CD4-positive, alpha-beta T cell treated with Interleukin-4 for 4 hours (primary cell): ENCODE results near the gene SUPT4H1.
A peak's percentile ranks its signal among the peaks of the same experiment; 100 is the strongest.

Experiments
- DNase-seq: peaks from one replicate; pipeline ENCODE4 v3.0.0-alpha.2; 2020

Gene SUPT4H1

DNA sequence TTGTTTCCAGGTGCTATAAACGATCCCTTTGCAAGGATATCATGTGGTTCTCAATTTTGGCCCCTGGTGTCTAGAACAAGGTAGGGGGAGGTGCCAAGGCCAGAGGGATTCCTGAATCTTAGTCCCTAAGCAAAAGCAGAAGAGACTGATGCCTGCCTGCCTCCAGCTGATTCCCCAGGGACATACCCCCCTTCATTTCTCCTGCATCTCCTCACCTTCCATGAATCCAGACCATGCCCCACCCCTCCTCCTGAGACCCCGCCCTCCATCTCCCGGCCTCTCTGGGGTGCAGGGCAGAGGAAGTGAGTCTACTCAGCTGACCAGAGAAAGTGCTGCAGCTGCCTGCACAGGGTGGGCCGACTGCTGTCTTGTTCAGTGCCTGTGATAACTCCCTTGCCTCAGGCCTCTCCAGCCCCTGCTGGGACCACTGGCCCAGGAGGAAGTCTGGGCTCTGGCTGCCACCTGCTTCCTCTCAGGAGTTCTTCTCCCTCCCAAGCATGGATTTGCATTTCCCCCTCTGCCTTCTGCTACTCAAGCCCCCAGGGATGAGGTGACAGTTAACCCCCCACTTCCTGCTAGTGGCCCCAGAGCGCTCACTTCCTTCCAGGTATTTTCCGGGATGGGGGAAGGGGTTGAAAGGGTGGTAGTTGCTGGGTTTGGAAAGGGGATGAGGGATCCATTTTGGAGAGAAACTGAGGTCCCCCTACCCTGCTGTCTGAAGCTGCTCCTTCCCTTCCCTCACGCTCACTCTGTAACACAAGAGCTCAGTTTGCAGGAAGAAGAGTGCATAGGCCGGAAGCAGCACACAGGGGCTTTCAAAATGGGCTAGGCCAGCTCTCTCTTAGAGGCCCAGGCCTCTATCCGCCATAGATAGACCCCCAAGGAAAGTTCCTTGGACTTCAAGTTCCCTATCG lies 12.9 kb downstream of the SUPT4H1 start:
- DNase-seq, result no peak

- DNase-seq, result no peak
Measured at GRCh38 chr17:58338454-58338840, 13.6 kb downstream of the SUPT4H1 start.

GRCh38 chr17:58337600-58338453 lies 14.2 kb downstream of the SUPT4H1 start:
- DNase-seq, result peak; percentile 95

DNA sequence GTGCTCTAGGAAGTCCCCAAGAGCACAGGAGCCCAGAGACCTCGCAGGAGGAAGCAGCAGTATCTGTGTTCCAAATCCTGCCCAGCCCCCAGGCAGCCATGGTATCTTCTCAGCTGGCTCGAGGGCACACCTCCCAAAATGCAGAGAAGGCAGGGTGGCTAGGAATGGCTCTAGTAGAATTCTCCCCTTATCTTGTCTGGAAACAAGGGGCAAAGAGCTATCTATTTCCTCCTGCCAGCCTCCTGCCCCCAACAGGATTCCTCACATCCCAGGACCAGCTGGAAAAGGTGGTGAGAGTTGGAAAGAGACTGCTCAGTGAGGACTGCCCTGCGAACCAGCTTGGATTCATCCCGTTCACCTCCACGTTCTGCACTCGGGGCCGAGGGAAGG lies 14.8 kb downstream of the SUPT4H1 start:
- peak; percentile 67 for DNase-seq

DNA sequence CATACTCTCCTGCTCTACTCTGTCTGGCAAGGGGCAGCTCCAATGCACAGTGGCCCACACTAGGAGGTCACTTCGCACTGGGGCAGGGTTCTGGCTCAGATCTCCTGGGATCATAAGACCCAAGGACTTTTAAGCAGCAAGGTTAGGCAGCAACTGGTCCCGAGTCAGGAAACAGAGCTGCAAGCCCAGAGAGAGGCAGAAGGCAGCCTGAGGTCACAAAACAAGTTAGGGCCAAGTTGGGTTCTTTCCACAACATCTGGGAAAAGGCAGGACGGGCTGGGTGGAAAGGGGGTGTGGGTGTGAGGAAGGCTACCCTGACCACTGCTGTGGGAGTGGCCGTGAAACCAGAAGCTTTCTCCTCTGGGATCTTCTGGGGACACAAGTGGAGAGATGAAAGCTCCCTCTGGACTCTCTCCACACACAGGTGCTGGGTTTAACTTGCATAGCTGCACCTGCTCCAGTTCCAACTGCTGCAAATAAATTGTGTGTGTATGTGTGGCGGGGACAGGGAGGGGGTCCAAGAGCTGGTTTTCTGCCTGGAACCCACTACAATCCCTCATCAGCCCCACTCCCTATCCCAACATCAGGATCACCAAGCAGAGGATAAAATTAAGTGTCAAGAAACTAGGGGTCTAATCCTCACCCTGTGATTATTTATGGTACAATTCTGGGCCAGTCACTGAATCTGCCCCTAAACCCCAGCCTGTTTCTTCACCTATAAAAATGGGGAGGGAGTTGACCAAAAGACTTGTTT lies 15.4 kb downstream of the SUPT4H1 start:
- DNase-seq, result no peak

DNA sequence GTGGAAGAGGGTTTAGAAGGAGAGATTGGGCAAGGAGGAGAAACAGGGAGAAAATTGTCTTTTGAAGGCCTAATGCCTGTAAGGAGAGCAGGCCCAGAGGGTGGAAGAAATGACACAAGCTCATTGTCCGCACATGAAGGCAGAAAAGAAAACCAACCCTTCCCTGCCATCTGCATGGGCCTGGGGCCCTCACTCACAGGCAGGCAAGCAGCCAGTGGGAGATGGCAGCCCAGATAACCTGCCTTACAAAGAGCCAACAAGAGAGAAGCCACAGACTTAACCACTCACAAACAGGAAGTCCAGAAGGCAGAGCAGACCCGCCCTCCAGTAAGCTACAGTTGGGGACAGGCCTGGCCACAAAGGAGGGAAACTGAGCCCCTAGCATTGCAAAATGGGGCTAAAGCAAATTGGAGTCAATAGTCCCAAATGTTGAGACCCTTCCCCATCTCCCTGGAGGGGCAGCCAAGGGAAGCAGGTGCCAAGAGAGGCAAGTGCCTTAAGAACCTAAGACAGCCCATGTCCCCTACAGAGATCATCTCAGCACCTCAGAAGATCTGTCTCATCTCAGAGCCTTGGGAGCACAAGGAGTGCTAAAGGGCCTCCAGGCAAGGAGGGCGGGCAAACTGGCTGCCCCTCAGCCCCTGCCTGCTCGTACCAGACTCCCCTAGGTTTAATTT lies 16.1 kb downstream of the SUPT4H1 start:
- peak; percentile 88 for DNase-seq

DNA sequence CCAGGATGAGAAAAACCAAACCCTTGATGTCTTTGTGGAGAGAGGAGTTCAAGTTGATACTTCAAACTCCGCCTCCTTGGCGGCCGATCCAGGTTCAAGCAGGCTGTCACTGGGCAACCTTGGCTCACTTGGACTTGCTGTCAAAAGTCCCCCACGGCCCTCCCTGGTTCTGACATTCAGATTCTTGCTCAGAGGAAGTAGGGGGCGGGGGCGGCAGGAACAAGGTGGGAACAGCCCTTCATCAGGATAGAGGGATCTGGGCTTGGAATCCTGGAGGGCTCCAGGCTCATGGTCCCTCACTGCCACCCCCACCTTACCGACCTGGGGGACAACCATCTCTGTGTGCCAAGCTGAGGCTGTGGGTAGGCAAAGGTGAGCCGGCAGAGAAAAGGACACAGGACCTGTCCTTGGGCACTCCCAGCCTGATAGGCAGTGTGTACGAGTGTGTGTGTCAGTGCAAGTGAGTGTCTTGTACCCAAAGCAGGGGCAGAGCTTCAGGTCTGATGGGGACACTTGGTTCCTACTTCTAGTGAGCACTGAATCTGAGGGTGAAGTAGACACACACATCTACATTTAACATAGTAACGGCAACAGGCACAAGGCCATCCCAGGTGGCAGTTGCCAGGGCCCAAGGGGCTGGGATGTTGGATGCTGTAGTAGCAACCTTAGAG lies 16.8 kb downstream of the SUPT4H1 start:
- DNase-seq, result no peak

- DNase-seq, result no peak
Measured at GRCh38 chr17:58334661-58335060, 17.3 kb downstream of the SUPT4H1 start.

DNA sequence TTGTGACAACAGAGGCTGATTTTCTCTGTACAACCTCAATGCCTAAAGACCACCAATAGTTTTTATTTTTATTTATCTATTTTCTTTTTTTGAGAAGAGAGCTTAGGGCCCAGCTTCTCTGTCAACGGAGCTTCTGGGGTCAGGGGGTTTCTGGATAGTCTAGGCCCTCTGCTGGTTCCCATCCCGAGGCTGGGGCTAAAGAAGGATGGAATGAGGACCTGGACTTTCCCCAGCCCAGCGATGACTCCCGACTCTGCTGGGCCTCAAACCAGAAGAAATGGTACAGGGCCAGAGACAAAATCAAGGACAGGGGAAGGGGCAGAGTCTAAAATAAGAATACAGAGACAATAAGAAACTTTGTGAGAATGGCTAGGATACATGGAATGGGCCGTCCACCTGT lies 17.7 kb downstream of the SUPT4H1 start:
- no peak for DNase-seq

DNA sequence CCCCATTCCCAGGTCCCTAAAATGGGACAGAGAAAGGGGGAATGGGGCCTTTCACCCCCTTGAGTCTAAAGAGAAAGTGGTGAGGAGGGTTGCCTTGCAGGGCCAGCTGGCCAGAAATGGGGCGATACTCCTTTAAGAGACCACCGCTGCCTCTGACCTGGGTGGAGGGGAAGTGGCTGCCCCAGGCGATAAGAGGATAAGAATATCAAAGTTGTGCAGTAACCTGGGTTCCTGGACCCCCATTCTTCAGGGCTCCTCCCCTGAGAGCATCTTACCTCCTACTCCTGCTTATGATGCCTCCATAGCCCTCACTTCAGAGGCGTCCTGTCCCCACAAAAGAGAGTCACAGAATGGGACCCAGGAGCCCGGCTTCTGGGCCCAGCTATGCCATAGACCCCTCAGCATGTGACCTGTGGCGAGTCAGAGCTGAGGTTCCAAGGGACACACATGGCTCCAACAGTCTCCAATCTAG lies 18.2 kb downstream of the SUPT4H1 start:
- no peak for DNase-seq

- no peak for DNase-seq
Measured at GRCh38 chr17:58332778-58333735, 18.9 kb downstream of the SUPT4H1 start.

DNA sequence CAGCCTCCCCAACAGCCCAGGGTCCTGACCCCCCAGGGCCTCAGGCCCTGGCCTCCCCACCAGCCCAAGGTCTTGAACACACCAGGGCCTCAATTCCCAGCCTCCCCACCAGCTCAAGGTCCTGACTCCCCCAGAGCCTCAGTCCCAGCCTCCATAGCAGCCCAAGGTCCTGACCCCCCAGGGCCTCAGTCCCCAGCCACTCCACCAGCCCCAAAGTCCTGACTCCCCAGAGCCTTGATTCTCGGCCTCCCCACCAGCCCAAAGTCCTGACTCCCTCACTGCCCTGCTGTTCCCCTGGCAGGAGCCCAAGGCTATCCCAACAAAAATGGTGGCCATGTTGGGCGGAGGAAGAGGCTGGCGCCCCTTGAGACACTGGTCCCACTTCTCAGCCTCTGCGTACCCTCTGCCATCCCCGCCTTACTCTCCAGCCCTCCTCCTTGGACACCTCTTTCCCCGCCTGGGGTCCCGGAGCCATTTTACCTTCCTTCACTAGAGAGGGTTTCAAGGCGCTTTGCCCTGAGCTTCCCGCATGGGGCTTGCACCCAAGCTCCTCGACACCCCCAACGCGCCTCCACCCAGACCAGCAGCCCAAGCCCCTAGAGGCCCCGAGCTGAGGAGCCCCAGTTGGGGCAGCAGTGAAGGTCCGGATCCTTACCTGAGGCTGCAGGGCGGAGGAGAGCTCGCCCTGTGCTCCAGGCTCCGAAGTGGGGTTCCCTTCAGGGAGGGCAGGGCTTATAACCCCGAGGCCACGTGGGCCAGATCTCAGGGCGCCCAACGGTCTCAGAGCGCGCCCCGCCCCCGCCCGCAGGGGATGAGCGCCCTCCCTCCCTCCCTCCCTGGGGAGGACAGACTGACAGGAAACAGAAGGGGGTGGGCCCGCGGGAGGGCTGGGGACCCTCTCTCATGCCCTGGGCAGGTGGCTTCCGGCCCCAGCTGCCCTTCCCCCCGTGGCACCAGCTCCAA lies 19.9 kb downstream of the SUPT4H1 start:
- DNase-seq, result peak; percentile 92

DNA sequence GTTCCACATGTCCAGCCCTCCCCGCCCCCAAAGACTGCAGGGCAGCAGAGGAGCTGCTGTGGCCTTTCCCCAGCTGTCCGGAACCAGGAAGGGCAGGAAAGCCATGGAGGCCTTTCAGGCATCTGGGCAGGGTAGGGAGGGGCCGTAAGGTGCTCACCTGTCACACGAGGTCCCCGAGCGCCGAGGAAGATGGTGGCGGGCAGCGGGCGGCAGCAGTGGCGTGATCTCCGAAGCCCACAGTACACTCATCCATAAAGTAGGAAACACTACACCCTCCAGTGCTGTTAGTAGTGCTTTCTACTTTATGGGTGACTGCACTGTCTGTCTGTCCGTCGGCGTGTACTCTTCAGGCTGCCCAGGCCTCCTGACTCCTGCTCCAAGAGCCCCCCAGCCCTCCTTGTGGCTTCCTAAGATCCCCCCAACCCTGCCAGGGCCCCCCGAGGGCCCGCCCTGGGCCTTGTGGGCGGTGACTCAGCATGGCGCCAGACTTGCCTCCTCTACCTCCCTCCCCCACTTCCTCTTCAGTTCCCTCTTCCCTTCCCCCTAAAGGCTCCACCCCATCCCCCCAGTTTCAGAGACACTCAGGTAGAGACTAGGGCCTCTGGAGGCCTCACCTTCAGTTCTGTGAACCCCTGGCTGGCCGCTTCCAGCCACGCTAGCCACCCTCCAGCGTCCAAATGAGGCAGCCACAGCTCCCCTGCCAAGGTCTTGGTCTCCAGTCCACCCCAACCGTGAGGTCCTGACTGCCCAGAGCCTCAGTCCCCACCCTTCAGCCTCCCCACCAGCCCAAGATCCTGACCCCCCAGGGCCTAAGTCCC lies 20.8 kb downstream of the SUPT4H1 start:
- DNase-seq, result peak; percentile 89

- DNase-seq, result no peak
Measured at GRCh38 chr17:58330538-58330996, 21.4 kb downstream of the SUPT4H1 start.

GRCh38 chr17:58329810-58330537 lies 22.0 kb downstream of the SUPT4H1 start:
- peak; percentile 73 for DNase-seq

- peak; percentile 80 for DNase-seq
Measured at GRCh38 chr17:58329035-58329809, 22.8 kb downstream of the SUPT4H1 start.
